HL-60 (cell line): ENCODE data around the gene OR51F2.

ENCODE experiments used
- CTCF ChIP-seq: IDR thresholded peaks from one replicate; pipeline ENCODE4 v1.5.1; 2011; ENCODE audit warnings: low read length, control low read depth, inconsistent platforms; ENCODE audit not compliant: insufficient read depth
- POLR2AphosphoS5 ChIP-seq: IDR thresholded peaks from 2 replicates; pipeline ENCODE4 v1.6.1; 2012; ENCODE audit warnings: low read depth

GRCh38 chr11:4809246-4809645, 11.9 kb upstream of the OR51F2 start:
- no peak for TF ChIP-seq CTCF
- no peak for TF ChIP-seq POLR2AphosphoS5
